ENCODE data around the gene PRKCH.

- no peak for TF ChIP-seq SIN3A (IDR thresholded peaks at IDR 0.05; ENCODE audit: borderline replicate concordance in 2 of 2, control insufficient read depth in 1 of 2, low read depth in 2 of 2, low read length in 2 of 2)
- no peak for TF ChIP-seq MTA3 (IDR thresholded peaks at IDR 0.05; ENCODE audit: borderline replicate concordance)
- no peak for TF ChIP-seq RAD21 (CRISPR knock-in tag; conservative IDR thresholded peaks at IDR 0.05 in 1 of 2, IDR thresholded peaks at IDR 0.05 in 1 of 2)
- TF ChIP-seq TAF1 (IDR thresholded peaks at IDR 0.05; ENCODE audit: control insufficient read depth, extremely low read depth, insufficient read depth, low read length, severe bottlenecking): no peak
- TF ChIP-seq ZNF764 (CRISPR knock-in tag; IDR thresholded peaks at IDR 0.05; ENCODE audit: low read depth): no peak
- TF ChIP-seq CTCF (IDR thresholded peaks at IDR 0.05 in 2 of 3, conservative IDR thresholded peaks at IDR 0.05 in 1 of 3; ENCODE audit: insufficient read depth in 2 of 3, low read depth in 1 of 3, low read length in 3 of 3): no peak
- TF ChIP-seq TFE3 (CRISPR knock-in tag; IDR thresholded peaks at IDR 0.05): no peak
- no peak for TF ChIP-seq ESRRB (CRISPR knock-in tag; IDR thresholded peaks at IDR 0.05; ENCODE audit: borderline replicate concordance)
- no peak for TF ChIP-seq CUX1 (CRISPR knock-in tag; IDR thresholded peaks at IDR 0.05)
- no peak for TF ChIP-seq PHF8 (IDR thresholded peaks at IDR 0.05; ENCODE audit: borderline replicate concordance, low read length)
- TF ChIP-seq POLR2AphosphoS5 (IDR thresholded peaks at IDR 0.05; ENCODE audit: control insufficient read depth, insufficient read depth, low read depth, low read length): no peak
- TF ChIP-seq POLR2A (conservative IDR thresholded peaks at IDR 0.05): no peak
These were observed 30.7 kb upstream of the PRKCH start for GRCh38 chr14:61290701-61291100.
